Measurements from ENCODE around the gene ARF1. TPM values are rescaled to one million over a fixed set of nuclear protein-coding genes. Genes with fewer than 3 reads are reported as not detected.

Gene ARF1
- total and polyA plus RNA-seq, 2 of the 13 experiments (the other 11 are each of a cell fraction or from before 2014, with no cell fraction given) = 186 to 327 TPM

DNA sequence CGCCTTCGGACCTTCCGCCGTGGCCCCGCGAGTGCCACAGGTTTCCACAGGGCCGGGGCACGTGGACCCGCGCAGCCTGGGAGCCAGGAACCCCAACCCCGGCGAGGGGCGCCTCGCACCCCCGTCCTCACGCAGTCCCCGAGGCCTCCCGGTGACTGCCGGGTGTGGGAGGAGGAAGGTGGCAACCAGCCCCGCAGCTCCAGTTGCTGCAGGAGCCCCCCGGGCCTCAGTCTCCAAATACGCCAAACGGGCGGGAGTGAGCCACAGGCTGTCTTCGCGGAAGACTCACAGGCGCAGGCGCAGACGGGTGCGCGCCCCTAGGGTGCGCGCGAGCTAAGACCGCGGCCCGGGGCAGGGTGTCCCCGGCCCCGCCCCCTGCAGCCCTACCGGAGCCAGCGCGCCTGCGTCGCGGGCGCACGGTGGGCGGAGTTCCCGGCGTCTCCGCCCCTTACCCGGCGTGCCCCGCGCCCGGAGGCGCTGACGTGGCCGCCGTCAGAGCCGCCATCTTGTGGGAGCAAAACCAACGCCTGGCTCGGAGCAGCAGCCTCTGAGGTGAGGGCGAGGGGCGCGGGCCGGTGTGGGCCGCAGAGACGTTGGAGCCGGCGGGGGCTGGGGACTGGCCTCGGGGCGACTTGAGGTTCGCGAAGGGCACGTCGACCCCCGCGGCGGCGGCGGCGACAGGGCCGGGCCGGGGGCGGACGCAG lies at the start of gene ARF1 (continued):
- TF ChIP-seq IRF2 (CRISPR knock-in tag; IDR thresholded peaks at IDR 0.05) (0 out of 2 replicates have a peak, but pooled peaks have one; percentile 17), CHD4 (IDR thresholded peaks at IDR 0.05; ENCODE audit: borderline replicate concordance, low read length) (peak; percentile 32; the same call in 1 of the 2 replicates), ZSCAN30 (CRISPR knock-in tag; IDR thresholded peaks at IDR 0.05) (no peak), ZNF263 (CRISPR knock-in tag; IDR thresholded peaks at IDR 0.05) (no peak), ZNF543 (CRISPR knock-in tag; IDR thresholded peaks at IDR 0.05) (peak; percentile 71; the same call in 1 of the 2 replicates), SRSF4 (IDR thresholded peaks at IDR 0.05; ENCODE audit: low read depth, low read length, poor library complexity, severe bottlenecking) (no peak), KDM5B (CRISPR knock-in tag; IDR thresholded peaks at IDR 0.05; ENCODE audit: borderline replicate concordance) (peak; percentile 80; the same call in 1 of the 2 replicates), HMGXB3 (CRISPR knock-in tag; IDR thresholded peaks at IDR 0.05; ENCODE audit: borderline replicate concordance) (peak; percentile 49; the same call in 1 of the 2 replicates), RNF2 (conservative IDR thresholded peaks at IDR 0.05; ENCODE audit: low read depth) (peak; percentile 73; the same call in 1 of the 2 replicates), CREB1 (IDR thresholded peaks at IDR 0.05) (peak; percentile 85), CREB1 (CRISPR knock-in tag; IDR thresholded peaks at IDR 0.05) (peak; percentile 51; the same call in 1 of the 2 replicates), CREB3 (CRISPR knock-in tag; IDR thresholded peaks at IDR 0.05) (0 out of 2 replicates have a peak, but pooled peaks have one; percentile 20), RBFOX2 (IDR thresholded peaks at IDR 0.05; ENCODE audit: low read depth, low read length) (peak; percentile 95), ZIK1 (CRISPR knock-in tag; IDR thresholded peaks at IDR 0.05; ENCODE audit: borderline replicate concordance, low read depth) (peak; percentile 68; the same call in 1 of the 2 replicates), DNMT1 (CRISPR knock-in tag; IDR thresholded peaks at IDR 0.05) (no peak), ZNF768 (CRISPR knock-in tag; IDR thresholded peaks at IDR 0.05) (peak; percentile 19; the same call in 1 of the 2 replicates), DMAP1 (CRISPR knock-in tag; IDR thresholded peaks at IDR 0.05) (peak; percentile 98), HNRNPLL (IDR thresholded peaks at IDR 0.05; ENCODE audit: low read depth, low read length, poor library complexity, severe bottlenecking) (peak; percentile 93), IKZF4 (CRISPR knock-in tag; IDR thresholded peaks at IDR 0.05; ENCODE audit: borderline replicate concordance, low read depth, not compliant biosample characterization) (peak; percentile 31), PHF8 (CRISPR knock-in tag; IDR thresholded peaks at IDR 0.05) (peak; percentile 86), ZBTB3 (CRISPR knock-in tag; IDR thresholded peaks at IDR 0.05; ENCODE audit: borderline replicate concordance, low read depth) (0 out of 2 replicates have a peak, but pooled peaks have one; percentile 17), EED (CRISPR knock-in tag; IDR thresholded peaks at IDR 0.05) (no peak; the same call in 1 of the 2 replicates), ZNF160 (CRISPR knock-in tag; IDR thresholded peaks at IDR 0.05) (no peak)
- TF ChIP-seq, protein P1, sequence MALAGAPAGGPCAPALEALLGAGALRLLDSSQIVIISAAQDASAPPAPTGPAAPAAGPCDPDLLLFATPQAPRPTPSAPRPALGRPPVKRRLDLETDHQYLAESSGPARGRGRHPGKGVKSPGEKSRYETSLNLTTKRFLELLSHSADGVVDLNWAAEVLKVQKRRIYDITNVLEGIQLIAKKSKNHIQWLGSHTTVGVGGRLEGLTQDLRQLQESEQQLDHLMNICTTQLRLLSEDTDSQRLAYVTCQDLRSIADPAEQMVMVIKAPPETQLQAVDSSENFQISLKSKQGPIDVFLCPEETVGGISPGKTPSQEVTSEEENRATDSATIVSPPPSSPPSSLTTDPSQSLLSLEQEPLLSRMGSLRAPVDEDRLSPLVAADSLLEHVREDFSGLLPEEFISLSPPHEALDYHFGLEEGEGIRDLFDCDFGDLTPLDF (CRISPR knock-in tag; IDR thresholded peaks at IDR 0.05) = peak; percentile 57; the same call in 1 of the 2 replicates
